HEK293 (cell line): ENCODE measurements around the gene CPXM2.

ENCODE experiments used
- CTCF ChIP-seq: fragments of 450-650 bp; formaldehyde crosslinking; IDR thresholded peaks from 2 replicates; pipeline ENCODE4 v1.5.1; 2016; ENCODE audit warnings: missing biosample characterization, missing genetic modification characterization
- KLF7 ChIP-seq: fragments of 450-650 bp; formaldehyde crosslinking; IDR thresholded peaks from 2 replicates; pipeline ENCODE4 v1.5.1; 2016; ENCODE audit warnings: missing biosample characterization, missing genetic modification characterization, borderline replicate concordance
- PATZ1 ChIP-seq: fragments of 450-650 bp; formaldehyde crosslinking; IDR thresholded peaks from 2 replicates; pipeline ENCODE4 v1.5.1; 2016; ENCODE audit warnings: missing biosample characterization, missing genetic modification characterization
- YY1 ChIP-seq: fragments of 450-650 bp; formaldehyde crosslinking; IDR thresholded peaks from 2 replicates; pipeline ENCODE4 v1.5.1; 2018; ENCODE audit warnings: missing biosample characterization, missing genetic modification characterization
- ZBTB1 ChIP-seq: fragments of 450-650 bp; formaldehyde crosslinking; IDR thresholded peaks from 2 replicates; pipeline ENCODE4 v1.5.1; 2016; ENCODE audit warnings: missing biosample characterization, missing genetic modification characterization
- ZNF24 ChIP-seq: fragments of 450-650 bp; formaldehyde crosslinking; IDR thresholded peaks from 2 replicates; pipeline ENCODE4 v1.5.1; 2016; ENCODE audit warnings: missing biosample characterization, missing genetic modification characterization
- ZNF274 ChIP-seq, 2 experiments: fragments of 200-500 bp in 1 of 2; fragments of 450-650 bp in 1 of 2; sonication (Bioruptor generic) in 1 of 2; formaldehyde crosslinking in 1 of 2; IDR thresholded peaks; 2 replicates each; pipeline versions ENCODE4 v1.5.1 to v1.6.1; 2014 to 2016; ENCODE audit warnings: borderline replicate concordance in 1 of 2, inconsistent platforms in 1 of 2, low read length in 1 of 2, missing biosample characterization in 1 of 2, missing genetic modification characterization in 1 of 2
- ZNF302 ChIP-seq: fragments of 450-650 bp; formaldehyde crosslinking; IDR thresholded peaks from 2 replicates; pipeline ENCODE4 v1.5.1; 2016; ENCODE audit warnings: missing biosample characterization, missing genetic modification characterization, low read depth
- TF ChIP-seq, protein P1 (sequence below): fragments of 450-650 bp; formaldehyde crosslinking; IDR thresholded peaks from 2 replicates; pipeline ENCODE4 v1.5.1; 2017; ENCODE audit warnings: missing biosample characterization, missing genetic modification characterization

GRCh38 chr10:123884907-123885381, 6.7 kb downstream of the CPXM2 start:
- no peak for TF ChIP-seq CTCF (tag by site-specific recombination)
- TF ChIP-seq, protein P1, sequence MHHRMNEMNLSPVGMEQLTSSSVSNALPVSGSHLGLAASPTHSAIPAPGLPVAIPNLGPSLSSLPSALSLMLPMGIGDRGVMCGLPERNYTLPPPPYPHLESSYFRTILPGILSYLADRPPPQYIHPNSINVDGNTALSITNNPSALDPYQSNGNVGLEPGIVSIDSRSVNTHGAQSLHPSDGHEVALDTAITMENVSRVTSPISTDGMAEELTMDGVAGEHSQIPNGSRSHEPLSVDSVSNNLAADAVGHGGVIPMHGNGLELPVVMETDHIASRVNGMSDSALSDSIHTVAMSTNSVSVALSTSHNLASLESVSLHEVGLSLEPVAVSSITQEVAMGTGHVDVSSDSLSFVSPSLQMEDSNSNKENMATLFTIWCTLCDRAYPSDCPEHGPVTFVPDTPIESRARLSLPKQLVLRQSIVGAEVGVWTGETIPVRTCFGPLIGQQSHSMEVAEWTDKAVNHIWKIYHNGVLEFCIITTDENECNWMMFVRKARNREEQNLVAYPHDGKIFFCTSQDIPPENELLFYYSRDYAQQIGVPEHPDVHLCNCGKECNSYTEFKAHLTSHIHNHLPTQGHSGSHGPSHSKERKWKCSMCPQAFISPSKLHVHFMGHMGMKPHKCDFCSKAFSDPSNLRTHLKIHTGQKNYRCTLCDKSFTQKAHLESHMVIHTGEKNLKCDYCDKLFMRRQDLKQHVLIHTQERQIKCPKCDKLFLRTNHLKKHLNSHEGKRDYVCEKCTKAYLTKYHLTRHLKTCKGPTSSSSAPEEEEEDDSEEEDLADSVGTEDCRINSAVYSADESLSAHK (tag by site-specific recombination): no peak
- no peak for TF ChIP-seq ZNF274 (IDR thresholded peaks at IDR 0.05; ENCODE audit: low read length)
- TF ChIP-seq ZNF274 (tag by site-specific recombination; IDR thresholded peaks at IDR 0.05; ENCODE audit: borderline replicate concordance): no peak
- TF ChIP-seq ZNF302 (tag by site-specific recombination): no peak
- TF ChIP-seq YY1 (tag by site-specific recombination): no peak
- no peak for TF ChIP-seq KLF7 (tag by site-specific recombination)
- TF ChIP-seq ZBTB1 (tag by site-specific recombination): no peak
- TF ChIP-seq ZNF24 (tag by site-specific recombination): no peak
- no peak for TF ChIP-seq PATZ1 (tag by site-specific recombination)
